Sigmoid colon (tissue), 7 donors: ENCODE measurements around the gene IMPA2. TPM values are rescaled to one million over a fixed set of nuclear protein-coding genes. Genes with fewer than 3 reads are reported as not detected.
A peak's percentile ranks its signal among the peaks of the same experiment; 100 is the strongest.
"Not testable (repeated sequence)": the region's sequence is repeated elsewhere in the genome, so short reads cannot be mapped to it uniquely, and the experiment has no call there.

Experiments used
- DNase-seq: peaks from one replicate; pipeline ENCODE4 v3.0.0-alpha.2; 2019
- H3K27ac ChIP-seq, 4 donors: fragments of 200-600 bp; sonication (generic); one replicate each; pipeline ENCODE4 v1.5.1; 2016 to 2019; ENCODE audit warnings: mild to moderate bottlenecking in 1 of 4
- H3K27me3 ChIP-seq, 3 donors: fragments of 200-600 bp; sonication (generic); one replicate each; pipeline ENCODE4 v1.5.1; 2019; ENCODE audit warnings: mild to moderate bottlenecking in 1 of 3
- H3K36me3 ChIP-seq, 4 donors: fragments of 200-600 bp; sonication (generic); one replicate each; pipeline ENCODE4 v1.5.1; 2016 to 2019
- H3K4me1 ChIP-seq, 4 donors: fragments of 200-600 bp; sonication (generic); one replicate each; pipeline ENCODE4 v1.5.1; 2017 to 2019
- H3K4me3 ChIP-seq, 4 donors: fragments of 200-600 bp; sonication (generic); one replicate each; pipeline ENCODE4 v1.5.1; 2017 to 2019; ENCODE audit warnings: mild to moderate bottlenecking in 2 of 4, moderate library complexity in 1 of 4
- H3K9me3 ChIP-seq, 4 donors: fragments of 200-600 bp in 3 of 4; sonication (generic) in 3 of 4; one replicate each; pipeline versions ENCODE4 v1.5.1 to v1.6.1; 2013 to 2019
- EP300 ChIP-seq, 4 donors: sonication (generic); formaldehyde crosslinking; IDR thresholded peaks; one replicate each; pipeline ENCODE4 v1.6.1; 2017; ENCODE audit warnings: antibody characterized with exemption in 4 of 4
- POLR2A ChIP-seq, 2 donors: fragments of 450-650 bp; IDR thresholded peaks; one replicate each; pipeline ENCODE4 v1.6.1; 2016; ENCODE audit warnings: antibody characterized with exemption in 2 of 2, mild to moderate bottlenecking in 2 of 2, moderate library complexity in 2 of 2
- POLR2AphosphoS5 ChIP-seq, 4 donors: sonication (generic); formaldehyde crosslinking; IDR thresholded peaks; one replicate each; pipeline ENCODE4 v1.6.1; 2017; ENCODE audit warnings: antibody characterized with exemption in 4 of 4
- WGBS, 2 donors: extraction: QIAGEN DNeasy Blood & Tissue Kit; methylation state at CpG; one replicate each; pipeline ENCODE4 v1.1.7; 2013; 5-methylcytosine and 5-hydroxymethylcytosine counted together
- intact Hi-C: fragments of 100-400 bp; cut with DNase I; formaldehyde crosslinking; loops from one replicate; pipeline ENCODE4 v1.15.1; 2023
- polyA plus RNA-seq, 3 donors: library from polyadenylated mRNA; stranded (reverse); fragments of 200-250 nt; gene quantifications; one replicate each; pipeline ENCODE4 v1.2.3, GENCODE V29; 2013
- total RNA-seq, 4 donors: library from RNA; depleted of rRNA; stranded (reverse); fragments of >200 nt; gene quantifications; one replicate each; pipeline ENCODE4 v1.1.0, GENCODE V29; 2016
- TF ChIP-seq, protein P1 (sequence below), 4 experiments: fragments of 450-650 bp in 3 of 4; fragments of 200-600 bp in 1 of 4; IDR thresholded peaks; one replicate each; pipeline ENCODE4 v1.5.1; 2016 to 2019; ENCODE audit warnings: antibody characterized with exemption in 4 of 4, mild to moderate bottlenecking in 3 of 4, moderate library complexity in 2 of 4
- donor health status: healthy with polysubstance abuse.
- donor health status: Bipolar disorder and iron deficiency.
- donor health status: healthy.

IMPA2 gene
- total and polyA plus RNA-seq, 7 donors = 21.3 to 138 (median 66.5) TPM

DNA sequence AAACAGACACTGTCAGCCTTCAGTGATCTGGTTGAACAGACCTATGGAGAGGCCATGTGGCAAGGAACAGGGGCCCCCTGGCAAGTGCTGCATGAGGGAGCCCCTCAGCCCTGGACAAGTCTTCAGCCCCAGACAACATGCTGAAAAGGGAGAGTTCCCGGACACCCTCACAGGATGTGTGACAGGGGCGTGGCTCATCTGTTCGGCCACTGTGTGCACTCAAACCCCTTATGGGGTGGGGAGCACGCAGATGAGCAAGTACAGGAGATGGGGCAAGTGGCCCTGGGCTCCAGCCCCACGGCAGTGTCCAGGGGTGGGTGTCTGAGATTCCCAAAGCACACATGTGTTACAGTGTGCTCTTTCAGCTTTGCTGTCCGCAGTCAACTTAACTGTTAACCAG is 37.8 kb upstream of the IMPA2 start:
- intact Hi-C loops = no loop called here
- Histone ChIP-seq H3K4me3 (no peak overlapping the region), H3K9me3 (no peaks in the 10 kb centered on the region), H3K27me3 (no peaks in the 10 kb centered on the region), H3K27ac (no peak overlapping the region), H3K4me1 (peaks cover 0 to 24% (median 22%) of the 10 kb centered on the region in 4 donors), H3K36me3 (no peaks in the 10 kb centered on the region)
- DNase-seq = no peak
- WGBS, 2 donors = 71 to 75% methylated on average over 6 of the region's 6 CpGs
- no peak for TF ChIP-seq EP300 (IDR thresholded peaks at IDR 0.05)
- no peak for TF ChIP-seq POLR2AphosphoS5 (IDR thresholded peaks at IDR 0.05)
- TF ChIP-seq POLR2A (IDR thresholded peaks at IDR 0.05) = no peak
- TF ChIP-seq, protein P1, sequence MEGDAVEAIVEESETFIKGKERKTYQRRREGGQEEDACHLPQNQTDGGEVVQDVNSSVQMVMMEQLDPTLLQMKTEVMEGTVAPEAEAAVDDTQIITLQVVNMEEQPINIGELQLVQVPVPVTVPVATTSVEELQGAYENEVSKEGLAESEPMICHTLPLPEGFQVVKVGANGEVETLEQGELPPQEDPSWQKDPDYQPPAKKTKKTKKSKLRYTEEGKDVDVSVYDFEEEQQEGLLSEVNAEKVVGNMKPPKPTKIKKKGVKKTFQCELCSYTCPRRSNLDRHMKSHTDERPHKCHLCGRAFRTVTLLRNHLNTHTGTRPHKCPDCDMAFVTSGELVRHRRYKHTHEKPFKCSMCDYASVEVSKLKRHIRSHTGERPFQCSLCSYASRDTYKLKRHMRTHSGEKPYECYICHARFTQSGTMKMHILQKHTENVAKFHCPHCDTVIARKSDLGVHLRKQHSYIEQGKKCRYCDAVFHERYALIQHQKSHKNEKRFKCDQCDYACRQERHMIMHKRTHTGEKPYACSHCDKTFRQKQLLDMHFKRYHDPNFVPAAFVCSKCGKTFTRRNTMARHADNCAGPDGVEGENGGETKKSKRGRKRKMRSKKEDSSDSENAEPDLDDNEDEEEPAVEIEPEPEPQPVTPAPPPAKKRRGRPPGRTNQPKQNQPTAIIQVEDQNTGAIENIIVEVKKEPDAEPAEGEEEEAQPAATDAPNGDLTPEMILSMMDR (IDR thresholded peaks at IDR 0.05) = no peak

DNA sequence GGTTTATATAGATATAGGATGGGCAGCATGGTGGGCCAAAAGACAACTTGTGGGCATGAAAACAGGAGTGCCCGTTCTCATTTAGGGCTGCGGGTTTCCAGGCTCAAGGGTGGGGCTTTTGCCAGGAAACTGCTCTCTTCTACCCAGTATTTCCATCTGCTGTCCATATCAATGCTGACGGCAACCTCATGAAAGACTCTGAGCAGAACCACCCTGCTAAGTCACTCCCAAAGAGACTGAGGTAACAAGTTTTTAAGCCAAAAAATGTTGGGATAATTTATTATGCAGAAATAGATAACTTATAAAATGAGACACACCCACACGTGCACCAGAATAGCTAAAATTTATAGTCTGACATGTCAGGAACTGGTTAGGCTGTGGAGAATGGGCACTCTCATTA is 37.1 kb upstream of the IMPA2 start:
- H3K27ac ChIP-seq = no peak overlapping the region
- H3K36me3 ChIP-seq = no peaks in the 10 kb centered on the region
- no peaks in the 10 kb centered on the region for H3K9me3 ChIP-seq
- peaks cover 0 to 30% (median 27%) of the 10 kb centered on the region in 4 donors for H3K4me1 ChIP-seq
- intact Hi-C loops = no loop called here
- H3K27me3 ChIP-seq = no peaks in the 10 kb centered on the region
- no peak overlapping the region for H3K4me3 ChIP-seq
- TF ChIP-seq EP300 (IDR thresholded peaks at IDR 0.05) = no peak
- no peak for TF ChIP-seq POLR2A (IDR thresholded peaks at IDR 0.05)
- TF ChIP-seq POLR2AphosphoS5 (IDR thresholded peaks at IDR 0.05) = no peak
- TF ChIP-seq, protein P1 (IDR thresholded peaks at IDR 0.05) = no peak
- no peak for DNase-seq
- 49 to 87% methylated on average over 4 of the region's 4 CpGs for WGBS, 2 donors

DNA sequence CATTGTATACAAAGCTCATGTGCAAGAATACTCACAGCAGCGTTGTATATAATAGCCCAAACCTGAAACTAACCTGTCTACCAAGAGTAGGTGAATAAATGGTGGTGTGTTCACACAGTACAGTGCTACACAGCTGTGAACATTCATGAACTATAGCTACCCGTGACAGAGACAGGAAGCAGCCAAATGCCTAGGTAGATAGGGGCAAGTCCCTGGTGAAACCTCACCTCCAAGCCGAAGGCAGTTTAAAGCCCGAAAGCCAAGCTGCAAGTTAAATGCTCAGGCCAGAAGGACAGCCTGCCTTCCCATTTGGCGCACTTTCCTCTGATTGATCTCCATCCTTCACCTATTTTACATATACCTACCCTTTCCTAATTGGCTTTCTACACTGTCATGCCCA is 36.5 kb upstream of the IMPA2 start:
- Histone ChIP-seq H3K4me1 (peaks cover 0 to 34% (median 27%) of the 10 kb centered on the region in 4 donors), H3K27me3 (no peaks in the 10 kb centered on the region), H3K9me3 (no peaks in the 10 kb centered on the region), H3K4me3 (no peak overlapping the region), H3K36me3 (no peaks in the 10 kb centered on the region), H3K27ac (no peak overlapping the region)
- 87 to 91% methylated on average over 5 of the region's 5 CpGs for WGBS, 2 donors
- DNase-seq = no peak
- intact Hi-C loops = loop anchor here (5.0 kb wide), 2 partner anchors 37 to 333 kb away; partner anchors contain the start of gene MPPE1
- TF ChIP-seq EP300 (IDR thresholded peaks at IDR 0.05) (no peak), POLR2A (IDR thresholded peaks at IDR 0.05) (no peak), POLR2AphosphoS5 (IDR thresholded peaks at IDR 0.05) (no peak)
- TF ChIP-seq, protein P1 (IDR thresholded peaks at IDR 0.05) = no peak

DNA sequence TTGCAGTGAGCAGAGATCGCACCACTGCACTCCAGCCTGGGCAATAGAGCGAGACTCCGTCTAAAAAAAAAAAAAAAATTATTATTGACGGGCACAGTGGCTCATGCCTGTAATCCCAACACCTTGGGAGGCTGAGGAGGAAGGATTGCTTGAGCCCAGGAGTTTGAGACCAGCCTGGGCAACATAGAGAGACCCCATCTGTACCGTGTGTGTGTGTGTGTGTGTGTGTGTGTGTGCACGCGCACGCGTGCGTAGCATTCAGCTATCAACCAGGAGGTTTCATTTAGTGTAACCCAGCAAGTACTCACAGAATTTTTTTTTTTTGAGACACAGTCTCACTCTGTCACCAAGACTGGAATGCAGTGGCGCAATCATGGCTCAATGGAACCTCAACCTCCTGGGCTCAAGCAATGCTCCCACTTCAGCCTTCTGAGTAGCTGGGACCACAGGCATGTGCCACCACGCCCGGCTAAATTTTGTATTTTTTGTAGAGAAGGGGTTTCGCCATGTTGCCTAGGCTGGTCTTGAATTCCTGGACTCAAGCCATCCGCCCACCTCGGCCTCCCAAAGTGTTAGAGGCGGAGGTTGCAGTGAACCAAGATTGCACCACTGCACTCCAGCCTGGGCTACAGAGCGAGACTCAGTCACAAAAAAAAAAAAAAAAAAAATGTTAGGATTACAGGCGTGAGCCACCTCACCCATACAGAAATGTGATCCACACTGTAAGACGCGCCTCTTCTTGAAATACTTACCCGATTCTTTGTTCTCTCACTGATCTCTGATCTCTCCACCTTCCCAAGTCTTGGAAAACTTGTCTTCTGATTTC is 35.3 kb upstream of the IMPA2 start:
- WGBS, 2 donors = 91 to 93% methylated on average over 22 of the region's 22 CpGs
- H3K27me3 ChIP-seq, H3K36me3 ChIP-seq, H3K9me3 ChIP-seq: not testable (repeated sequence)
- H3K4me3 ChIP-seq = peak overlapping the region in 1 of 4 donors; percentile 60
- DNase-seq = peak; percentile 68
- H3K27ac ChIP-seq = peak overlapping the region; percentile 88 to 99 (median 95)
- H3K4me1 ChIP-seq = peaks cover 0 to 34% (median 27%) of the 10 kb centered on the region in 4 donors
- intact Hi-C loops = loop anchor here (2.0 to 5.0 kb wide), 3 partner anchors 35 to 331 kb away; partner anchors contain the start of genes IMPA2 and MPPE1

DNA sequence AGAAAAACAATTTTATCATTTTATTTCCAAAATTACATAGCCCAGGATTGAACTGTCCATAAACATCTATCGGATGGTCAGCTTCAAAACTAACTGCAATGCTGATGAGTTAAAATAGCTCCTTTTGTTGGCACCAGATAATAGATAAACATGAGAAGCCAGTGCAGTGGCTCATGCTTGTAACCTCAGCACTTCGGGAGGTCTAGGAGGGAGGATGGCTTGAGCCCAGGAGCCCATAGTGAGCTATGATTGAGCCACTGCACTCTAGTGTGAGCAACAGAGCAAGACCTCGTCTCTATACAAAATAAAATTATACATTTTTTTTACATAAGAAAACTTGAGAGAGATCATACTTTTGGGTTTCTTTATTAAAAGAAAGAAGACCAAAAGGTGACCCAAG is 34.6 kb upstream of the IMPA2 start:
- 34 to 37% methylated on average over 3 of the region's 3 CpGs for WGBS, 2 donors
- Histone ChIP-seq H3K27me3 (no peaks in the 10 kb centered on the region), H3K9me3 (no peaks in the 10 kb centered on the region), H3K27ac (peak overlapping the region; percentile 88 to 99 (median 95)), H3K4me3 (peak overlapping the region; percentile 42 to 60 (median 50)), H3K4me1 (peaks cover 0 to 34% (median 27%) of the 10 kb centered on the region in 4 donors), H3K36me3 (no peaks in the 10 kb centered on the region)
- intact Hi-C loops = loop anchor here (2.0 to 5.0 kb wide), 3 partner anchors 34 to 331 kb away; partner anchors contain the start of genes IMPA2 and MPPE1
- peak; percentile 78 for DNase-seq
- TF ChIP-seq POLR2AphosphoS5 (IDR thresholded peaks at IDR 0.05) = no peak
- no peak for TF ChIP-seq POLR2A (IDR thresholded peaks at IDR 0.05)
- TF ChIP-seq, protein P1 (IDR thresholded peaks at IDR 0.05) = no peak
- no peak for TF ChIP-seq EP300 (IDR thresholded peaks at IDR 0.05)
